Airway epithelial cell (primary cell): ENCODE measurements around the gene HDHD2. TPM values are rescaled to one million over a fixed set of nuclear protein-coding genes. Genes with fewer than 3 reads are reported as not detected.

ENCODE experiments used
- total RNA-seq: library from RNA; depleted of rRNA; stranded (reverse); fragments of >200 nt; gene quantifications from 2 replicates; pipeline ENCODE4 v1.2.3, GENCODE V29; 2015

Gene HDHD2, protein sequence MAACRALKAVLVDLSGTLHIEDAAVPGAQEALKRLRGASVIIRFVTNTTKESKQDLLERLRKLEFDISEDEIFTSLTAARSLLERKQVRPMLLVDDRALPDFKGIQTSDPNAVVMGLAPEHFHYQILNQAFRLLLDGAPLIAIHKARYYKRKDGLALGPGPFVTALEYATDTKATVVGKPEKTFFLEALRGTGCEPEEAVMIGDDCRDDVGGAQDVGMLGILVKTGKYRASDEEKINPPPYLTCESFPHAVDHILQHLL
- total RNA-seq: 16.9 and 22.4 TPM in 2 replicates

DNA sequence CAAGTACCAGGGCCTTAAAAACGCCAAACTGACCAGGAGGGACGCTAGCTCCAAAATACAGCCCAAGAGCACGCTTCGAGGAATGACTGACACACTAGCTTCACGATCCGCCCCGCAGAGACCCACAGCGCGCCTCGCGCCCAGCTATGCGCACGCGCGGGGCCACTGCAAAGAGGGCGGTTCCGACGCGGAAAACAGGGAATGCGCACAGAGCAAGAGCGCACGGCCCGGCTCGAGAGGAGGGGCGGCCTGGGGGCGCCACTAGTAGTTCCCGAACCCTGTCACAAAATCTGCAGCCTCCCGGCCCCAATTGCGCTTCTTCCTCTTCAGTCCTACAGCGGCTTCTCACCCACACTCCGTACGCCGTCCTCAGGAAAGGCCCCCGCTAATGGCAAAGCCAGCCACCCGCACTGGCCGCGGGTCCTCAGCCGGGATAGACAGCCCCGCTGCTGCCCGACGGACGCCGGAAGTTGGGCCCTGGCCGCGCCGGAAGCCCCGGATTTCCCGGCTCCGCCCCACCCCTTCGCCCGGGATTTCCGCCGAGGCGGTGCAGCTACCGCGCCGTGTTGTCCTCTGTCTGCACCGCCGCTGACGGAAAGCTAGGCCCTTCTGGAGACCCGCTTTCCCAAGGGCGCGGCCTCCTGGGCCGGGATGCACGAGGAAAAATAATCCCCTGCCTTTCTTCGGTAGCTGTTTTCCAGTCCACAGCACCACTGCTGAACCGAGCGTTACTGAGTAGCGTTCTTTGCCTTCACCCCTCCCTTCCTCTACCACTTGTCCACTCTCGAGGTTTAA is at the start of gene HDHD2:
Gene HDHD2, minus strand, starts transcription at position 472 of the 795 bp plus-strand sequence. CDS start 14,061 bp downstream, outside the sequence.

DNA sequence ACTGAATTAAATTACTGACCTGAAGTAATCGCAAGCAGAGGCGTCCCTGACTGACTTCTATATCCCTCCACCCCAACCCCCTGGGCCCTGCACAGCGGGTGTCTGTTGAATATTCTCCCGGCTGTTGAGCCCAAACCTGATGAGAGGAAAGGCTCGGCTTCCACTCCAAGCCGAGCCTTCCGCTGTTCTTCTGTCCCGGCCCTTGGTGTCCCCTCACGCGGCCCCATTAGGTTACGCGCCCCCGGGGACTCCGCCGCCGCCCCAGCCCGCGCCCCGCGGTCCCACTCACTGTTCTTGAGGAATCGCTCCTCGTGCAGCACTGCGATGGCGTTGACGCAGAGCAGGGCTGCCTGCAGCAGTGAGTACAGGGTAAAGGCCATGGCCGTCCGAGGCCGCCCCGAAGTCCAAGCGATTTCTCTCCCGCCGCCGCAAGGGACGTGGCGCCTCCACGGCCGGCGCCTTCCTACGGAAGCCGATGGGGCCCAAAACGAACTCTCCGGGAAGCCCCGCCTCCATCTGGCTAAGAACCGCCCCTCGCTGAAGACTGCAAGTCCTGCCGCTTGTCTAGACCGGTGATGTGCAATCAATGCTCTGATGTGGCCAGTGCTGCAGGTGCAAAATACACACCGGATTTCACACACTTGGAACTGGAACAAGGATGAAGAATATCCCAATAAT is 25.7 kb upstream of the HDHD2 start, which contains the start of gene IER3IP1:
Gene IER3IP1, minus strand, starts transcription at position 467 of the 678 bp plus-strand sequence. Its CDS starts 87 bp downstream, at position 380.

Other genes starting within 250 kb of the HDHD2 start
- gene PIAS2, start 233.0 kb downstream of the HDHD2 start, total RNA-seq: 8.9 and 9.4 TPM in 2 replicates
- gene KATNAL2, start 232.9 kb downstream of the HDHD2 start, total RNA-seq: 1.3 TPM in 2 replicates
- gene ELOA2, start 114.9 kb downstream of the HDHD2 start, total RNA-seq: not detected in 2 replicates
- 13.1 and 16.4 TPM in 2 replicates for gene IER3IP1, start 25.9 kb upstream of the HDHD2 start, total RNA-seq
- gene SKOR2, start 101.2 kb upstream of the HDHD2 start, total RNA-seq: not detected in 2 replicates